K562 (cell line): ENCODE measurements around the gene CAPN12. TPM values are rescaled to one million over a fixed set of nuclear protein-coding genes. Genes with fewer than 3 reads are reported as not detected.

Experiments
- ARID1B ChIP-seq: fragments of 450-650 bp; IDR thresholded peaks from 2 replicates; pipeline ENCODE4 v1.6.1; 2016; ENCODE audit warnings: antibody characterized with exemption, mild to moderate bottlenecking, inconsistent platforms
- CBFA2T2 ChIP-seq: fragments of 450-650 bp; conservative IDR thresholded peaks from 2 replicates; pipeline ENCODE4 v1.6.1; 2017; ENCODE audit warnings: mild to moderate bottlenecking
- DMBX1 ChIP-seq: fragments of 250-450 bp; sonication (Bioruptor Pico); IDR thresholded peaks from 2 replicates; pipeline ENCODE4 v1.8.0; 2022; ENCODE audit warnings: inconsistent platforms, mild to moderate bottlenecking, moderate library complexity, borderline replicate concordance
- ETV6 ChIP-seq, 3 experiments: fragments of 150-350 bp in 1 of 3; sonication (generic) in 1 of 3; formaldehyde crosslinking in 1 of 3; IDR thresholded peaks; 2 replicates each; pipeline versions ENCODE4 v1.6.1 to v1.8.0; 2014 to 2022; ENCODE audit warnings: borderline replicate concordance in 2 of 3, low read depth in 2 of 3, antibody characterized with exemption in 1 of 3, low read length in 1 of 3, mild to moderate bottlenecking in 1 of 3, missing genetic modification reagents in 1 of 3
- HDAC1 ChIP-seq, 2 experiments: fragments of 450-650 bp; IDR thresholded peaks; 2 replicates each; pipeline ENCODE4 v1.6.1; 2016 to 2017; ENCODE audit warnings: inconsistent platforms in 1 of 2, mild to moderate bottlenecking in 1 of 2, moderate library complexity in 1 of 2
- MEIS2 ChIP-seq: fragments of 450-650 bp; IDR thresholded peaks from 2 replicates; pipeline ENCODE4 v1.6.1; 2014; ENCODE audit warnings: mild to moderate bottlenecking; ENCODE audit not compliant: partially characterized antibody
- MYBL2 ChIP-seq, 2 experiments: fragments of 450-650 bp in 1 of 2; sonication (generic) in 1 of 2; formaldehyde crosslinking in 1 of 2; IDR thresholded peaks; 2 replicates each; pipeline versions ENCODE4 v1.6.1 to v1.8.1; 2017 to 2022; ENCODE audit warnings: borderline replicate concordance in 1 of 2, inconsistent platforms in 1 of 2, low read depth in 1 of 2, mild to moderate bottlenecking in 1 of 2, missing genetic modification reagents in 1 of 2, moderate library complexity in 1 of 2
- POLR2AphosphoS2 ChIP-seq: IDR thresholded peaks from 2 replicates; pipeline ENCODE4 v1.6.1; 2012; ENCODE audit warnings: low read length, improper control_type of control experiment
- STAT6 ChIP-seq: sonication (generic); formaldehyde crosslinking; IDR thresholded peaks from 2 replicates; pipeline ENCODE4 v1.8.1; 2023; ENCODE audit warnings: mild to moderate bottlenecking, missing genetic modification reagents
- TCF7 ChIP-seq: sonication (generic); IDR thresholded peaks from 2 replicates; pipeline ENCODE4 v1.6.1; 2016; ENCODE audit warnings: antibody characterized with exemption, borderline replicate concordance
- TEAD2 ChIP-seq: fragments of 450-650 bp; IDR thresholded peaks from 2 replicates; pipeline ENCODE4 v1.6.1; 2016; ENCODE audit warnings: missing genetic modification characterization, control low read depth, missing compliant biosample characterization
- YY1 ChIP-seq, 3 experiments: IDR thresholded peaks; 2 replicates each; pipeline ENCODE4 v1.6.1; 2011; ENCODE audit warnings: low read length in 2 of 3, mild to moderate bottlenecking in 2 of 3, moderate library complexity in 2 of 3, borderline replicate concordance in 1 of 3, control low read depth in 1 of 3, low read depth in 1 of 3; ENCODE audit not compliant: insufficient read depth in 3 of 3, insufficient replicate concordance in 2 of 3, control insufficient read depth in 1 of 3, insufficient read length in 1 of 3; ENCODE audit errors: extremely low read depth in 1 of 3
- ZNF583 ChIP-seq: fragments of 250-450 bp; sonication (Bioruptor Pico); IDR thresholded peaks from 2 replicates; pipeline ENCODE4 v1.4.0; 2020
- polyA plus RNA-seq, 8 experiments: library from polyadenylated mRNA; depleted of rRNA in 4 of 8; stranded (reverse) in 5 of 8; unstranded in 3 of 8; fragments of >200 nt; fragmentation: Nextera tagmentation in 2 of 8; fragmentation: Illumina TruSeq in 1 of 8; extraction: Ambion mirVana in 2 of 8; extraction: Trizol in 1 of 8; gene quantifications; 2 replicates each; pipeline versions ENCODE4 v1.2.1 to v1.2.3, GENCODE V29; 2011 to 2014; ENCODE audit warnings: inconsistent platforms in 1 of 8, missing spikeins in 1 of 8
- total RNA-seq, 7 experiments: library from RNA; depleted of rRNA in 6 of 7; stranded (reverse); fragments of >200 nt in 6 of 7; fragmentation: Illumina TruSeq in 2 of 7; extraction: Trizol in 2 of 7; gene quantifications; 2 replicates each; pipeline versions ENCODE4 v1.2.1 to v1.2.3, GENCODE V29; 2011 to 2021; ENCODE audit warnings: low replicate concordance in 1 of 7
- TF ChIP-seq, protein P1 (sequence below): IDR thresholded peaks from 2 replicates; pipeline ENCODE4 v1.6.1; 2014; ENCODE audit warnings: antibody characterized with exemption
- TF ChIP-seq, protein P2 (sequence below): sonication (generic); formaldehyde crosslinking; IDR thresholded peaks from 2 replicates; pipeline ENCODE4 v1.8.1; 2023; ENCODE audit warnings: mild to moderate bottlenecking, missing genetic modification reagents

CAPN12 gene
- total and polyA plus RNA-seq, 9 of the 15 experiments (the other 6 are each of a cell fraction or from before 2014, with no cell fraction given): 0.83 to 7.0 (median 1.6) TPM

GRCh38 chr19:38683393-38684077 lies 60.7 kb downstream of the CAPN12 start (continued):
- TF ChIP-seq CBFA2T2 (peak; percentile 49; the same call in 1 of the 2 replicates), ZNF583 (0 out of 2 replicates have a peak, but pooled peaks have one; percentile 24), TEAD2 (0 out of 2 replicates have a peak, but pooled peaks have one; percentile 23), HDAC1 (IDR thresholded peaks at IDR 0.05) (peak in 1 of 2 experiments; percentile 62; a peak in 1 of 4 replicates), MEIS2 (peak; percentile 64), TCF7 (peak; percentile 37; the same call in 1 of the 2 replicates), YY1 (IDR thresholded peaks at IDR 0.05; ENCODE audit: borderline replicate concordance in 1 of 3, control insufficient read depth in 1 of 3, extremely low read depth in 1 of 3, insufficient read depth in 3 of 3, insufficient read length in 1 of 3, insufficient replicate concordance in 2 of 3, low read depth in 1 of 3, low read length in 2 of 3) (peak in 2 of 3 experiments; percentile 22 to 35), POLR2AphosphoS2 (no peak), MYBL2 (IDR thresholded peaks at IDR 0.05; ENCODE audit: low read depth) (no peak), MYBL2 (CRISPR knock-in tag; IDR thresholded peaks at IDR 0.05; ENCODE audit: borderline replicate concordance) (no peak), STAT6 (CRISPR knock-in tag) (0 out of 2 replicates have a peak, but pooled peaks have one; percentile 27), DMBX1 (CRISPR knock-in tag) (peak; percentile 29; the same call in 1 of the 2 replicates), ARID1B (peak; percentile 80), ETV6 (IDR thresholded peaks at IDR 0.05; ENCODE audit: borderline replicate concordance in 1 of 2, low read depth in 2 of 2, low read length in 1 of 2) (peak in 1 of 2 experiments; percentile 32; a peak in 1 of 4 replicates), ETV6 (CRISPR knock-in tag; IDR thresholded peaks at IDR 0.05; ENCODE audit: borderline replicate concordance) (no peak)
- TF ChIP-seq, protein P1, sequence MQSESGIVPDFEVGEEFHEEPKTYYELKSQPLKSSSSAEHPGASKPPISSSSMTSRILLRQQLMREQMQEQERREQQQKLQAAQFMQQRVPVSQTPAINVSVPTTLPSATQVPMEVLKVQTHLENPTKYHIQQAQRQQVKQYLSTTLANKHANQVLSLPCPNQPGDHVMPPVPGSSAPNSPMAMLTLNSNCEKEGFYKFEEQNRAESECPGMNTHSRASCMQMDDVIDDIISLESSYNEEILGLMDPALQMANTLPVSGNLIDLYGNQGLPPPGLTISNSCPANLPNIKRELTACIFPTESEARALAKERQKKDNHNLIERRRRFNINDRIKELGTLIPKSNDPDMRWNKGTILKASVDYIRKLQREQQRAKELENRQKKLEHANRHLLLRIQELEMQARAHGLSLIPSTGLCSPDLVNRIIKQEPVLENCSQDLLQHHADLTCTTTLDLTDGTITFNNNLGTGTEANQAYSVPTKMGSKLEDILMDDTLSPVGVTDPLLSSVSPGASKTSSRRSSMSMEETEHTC: peak; percentile 72
- TF ChIP-seq, protein P2, sequence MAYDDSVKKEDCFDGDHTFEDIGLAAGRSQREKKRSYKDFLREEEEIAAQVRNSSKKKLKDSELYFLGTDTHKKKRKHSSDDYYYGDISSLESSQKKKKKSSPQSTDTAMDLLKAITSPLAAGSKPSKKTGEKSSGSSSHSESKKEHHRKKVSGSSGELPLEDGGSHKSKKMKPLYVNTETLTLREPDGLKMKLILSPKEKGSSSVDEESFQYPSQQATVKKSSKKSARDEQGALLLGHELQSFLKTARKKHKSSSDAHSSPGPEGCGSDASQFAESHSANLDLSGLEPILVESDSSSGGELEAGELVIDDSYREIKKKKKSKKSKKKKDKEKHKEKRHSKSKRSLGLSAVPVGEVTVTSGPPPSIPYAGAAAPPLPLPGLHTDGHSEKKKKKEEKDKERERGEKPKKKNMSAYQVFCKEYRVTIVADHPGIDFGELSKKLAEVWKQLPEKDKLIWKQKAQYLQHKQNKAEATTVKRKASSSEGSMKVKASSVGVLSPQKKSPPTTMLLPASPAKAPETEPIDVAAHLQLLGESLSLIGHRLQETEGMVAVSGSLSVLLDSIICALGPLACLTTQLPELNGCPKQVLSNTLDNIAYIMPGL: no peak
